IPS DF 6.9 (cell line): Measurements from ENCODE around the gene NDUFS8.
"Not testable (repeated sequence)": the region's sequence is repeated elsewhere in the genome, so short reads cannot be mapped to it uniquely, and the experiment has no call there.

Experiments used
- DNase-seq: peaks from one replicate; pipeline ENCODE4 v3.0.0-alpha.2; 2013; ENCODE audit warnings: low read depth, low spot score
- H3K27ac ChIP-seq: one replicate; pipeline ENCODE4 v1.5.1; 2013; ENCODE audit warnings: low read length, control low read depth
- H3K27me3 ChIP-seq: 2 replicates; pipeline ENCODE4 v1.6.1; 2013; ENCODE audit warnings: mild to moderate bottlenecking, low read length; ENCODE audit not compliant: control insufficient read depth, insufficient read depth
- H3K36me3 ChIP-seq: 2 replicates; pipeline ENCODE4 v1.6.1; 2013; ENCODE audit warnings: low read length; ENCODE audit not compliant: control insufficient read depth, insufficient read depth
- H3K4me1 ChIP-seq: 2 replicates; pipeline ENCODE4 v1.6.1; 2013; ENCODE audit warnings: low read length; ENCODE audit not compliant: control insufficient read depth, insufficient read depth
- H3K4me3 ChIP-seq: 2 replicates; pipeline ENCODE4 v1.5.1; 2013; ENCODE audit warnings: mild to moderate bottlenecking, low read length
- H3K9me3 ChIP-seq: 2 replicates; pipeline ENCODE4 v1.6.1; 2013; ENCODE audit warnings: low read length, inconsistent platforms; ENCODE audit not compliant: control insufficient read depth, insufficient read depth
- WGBS: extraction: QIAGEN DNeasy Blood & Tissue Kit; methylation state at CpG from one replicate; pipeline ENCODE4 v1.1.7; 2013; ENCODE audit warnings: mixed read lengths, missing lambda C conversion rate; ENCODE audit not compliant: insufficient read length, insufficient coverage; 5-methylcytosine and 5-hydroxymethylcytosine counted together

Gene NDUFS8

GRCh38 chr11:67995579-67995978 is 34.9 kb upstream of the NDUFS8 start:
- H3K4me3 ChIP-seq, H3K27me3 ChIP-seq, H3K4me1 ChIP-seq, H3K9me3 ChIP-seq, H3K36me3 ChIP-seq, H3K27ac ChIP-seq, DNase-seq: not testable (repeated sequence)
- no CpG with 5 or more reads among the region's 14 CpGs for WGBS

DNA sequence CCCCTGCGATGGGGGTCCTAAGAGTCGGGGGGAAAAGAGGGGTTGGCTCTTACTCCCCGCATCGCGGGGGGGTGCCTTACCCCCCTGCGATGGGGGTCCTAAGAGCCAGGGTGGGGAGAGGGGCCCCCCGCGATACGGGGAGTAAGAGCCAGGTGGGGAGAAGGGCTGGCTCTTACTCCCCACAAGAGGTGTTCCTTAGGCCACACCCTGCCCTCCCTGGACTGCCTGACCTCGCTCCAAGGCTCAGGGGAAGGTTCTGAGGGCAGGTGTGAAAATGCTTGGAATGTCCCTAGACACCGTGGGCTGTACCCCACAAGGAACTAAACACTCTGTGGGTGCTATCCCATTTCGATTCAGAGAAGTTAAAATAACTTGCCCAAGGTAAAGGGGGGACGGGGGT is 34.4 kb upstream of the NDUFS8 start:
- DNase-seq: no peak
- H3K27ac ChIP-seq: no peak overlapping the region
- no peak overlapping the region for H3K4me3 ChIP-seq
- H3K9me3 ChIP-seq: no peaks in the 10 kb centered on the region
- H3K27me3 ChIP-seq: no peaks in the 10 kb centered on the region
- no peaks in the 10 kb centered on the region; the same call in 1 of the 2 replicates for H3K36me3 ChIP-seq
- H3K4me1 ChIP-seq: peaks cover 6% of the 10 kb centered on the region
- no CpG with 5 or more reads among the region's 13 CpGs for WGBS

- no CpG with 5 or more reads among the region's 41 CpGs for WGBS
- Histone ChIP-seq H3K27ac (no peak overlapping the region), H3K27me3 (no peaks in the 10 kb centered on the region), H3K4me1 (peaks cover 6% of the 10 kb centered on the region), H3K4me3 (peak overlapping the region; percentile 52; the same call in 1 of the 2 replicates), H3K36me3 (no peaks in the 10 kb centered on the region; the same call in 1 of the 2 replicates), H3K9me3 (no peaks in the 10 kb centered on the region)
- no peak for DNase-seq
These were observed 33.6 kb upstream of the NDUFS8 start for GRCh38 chr11:67996622-67997474.

DNA sequence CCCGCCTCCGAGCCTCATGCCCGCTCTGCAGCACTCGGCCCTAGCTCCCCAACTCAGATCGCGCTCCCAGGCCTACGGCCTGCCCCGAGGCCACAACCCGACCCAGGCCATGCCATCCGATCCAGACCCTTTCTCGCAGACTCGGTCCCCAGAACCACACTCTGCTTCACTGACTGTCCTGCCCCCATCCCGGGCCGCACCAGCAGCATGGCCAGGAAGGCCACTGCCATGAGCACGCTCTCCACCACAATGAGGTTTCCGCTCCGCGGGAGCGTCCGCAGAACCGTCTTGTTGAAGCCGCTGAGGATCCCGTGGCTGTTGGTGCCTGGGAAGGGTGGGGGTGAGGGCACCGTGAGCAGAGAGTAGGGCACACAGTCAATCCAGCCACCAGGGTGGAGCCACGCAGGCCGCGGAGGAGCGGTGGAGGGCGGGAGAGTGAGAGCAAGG is 33.0 kb upstream of the NDUFS8 start:
- no peak for DNase-seq
- Histone ChIP-seq H3K4me3 (no peak overlapping the region), H3K4me1 (peaks cover 6% of the 10 kb centered on the region), H3K36me3 (no peaks in the 10 kb centered on the region; the same call in 1 of the 2 replicates), H3K27ac (no peak overlapping the region), H3K9me3 (no peaks in the 10 kb centered on the region), H3K27me3 (no peaks in the 10 kb centered on the region)
- WGBS: no CpG with 5 or more reads among the region's 29 CpGs

DNA sequence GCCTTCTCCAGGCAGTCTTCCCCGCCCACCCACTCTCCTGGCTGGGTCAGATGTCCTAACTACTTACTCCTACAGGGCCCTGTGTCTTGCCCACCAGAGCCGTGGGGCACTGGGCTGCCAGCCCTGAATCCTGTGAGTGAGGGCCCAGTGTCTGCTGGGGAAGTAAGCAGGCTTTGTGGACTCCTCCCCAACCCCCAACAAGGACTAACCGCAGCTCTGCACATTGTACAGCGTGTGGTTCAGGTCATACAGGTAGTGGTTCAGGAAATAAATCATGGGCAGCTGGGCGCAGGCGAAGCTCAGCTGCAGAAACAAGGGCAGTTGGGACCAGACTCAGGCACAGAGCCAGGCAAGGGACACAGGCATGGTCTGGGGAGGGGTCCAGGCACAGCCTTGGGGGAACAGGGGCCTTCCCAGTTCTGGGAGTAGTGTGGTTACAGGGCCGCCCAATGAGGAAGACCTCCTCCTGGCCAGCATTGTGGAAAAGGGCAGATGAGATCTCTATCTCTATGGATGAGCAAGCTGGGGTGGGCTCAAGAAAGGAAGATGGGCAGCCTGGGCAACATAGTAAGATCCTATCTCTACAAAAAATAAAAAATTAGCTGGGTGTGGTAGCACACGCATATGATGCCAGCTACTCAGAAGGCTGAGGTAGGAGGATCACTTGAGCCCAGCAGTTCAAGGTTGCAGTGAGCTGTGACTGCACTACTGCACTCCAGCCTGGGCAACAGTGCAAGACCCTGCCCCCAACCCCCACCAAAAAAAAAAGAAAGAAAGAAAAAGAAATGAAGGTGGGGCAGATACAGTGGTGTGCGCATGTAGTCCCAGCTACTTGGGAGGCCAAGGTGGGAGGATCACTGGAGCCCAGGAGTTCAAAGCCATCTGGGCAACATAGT is 32.1 kb upstream of the NDUFS8 start:
- DNase-seq: no peak
- Histone ChIP-seq H3K36me3 (no peaks in the 10 kb centered on the region; the same call in 1 of the 2 replicates), H3K4me3 (no peak overlapping the region), H3K4me1 (peaks cover 8% of the 10 kb centered on the region), H3K9me3 (no peaks in the 10 kb centered on the region), H3K27me3 (no peaks in the 10 kb centered on the region), H3K27ac (no peak overlapping the region)
- WGBS: no CpG with 5 or more reads among the region's 9 CpGs

DNA sequence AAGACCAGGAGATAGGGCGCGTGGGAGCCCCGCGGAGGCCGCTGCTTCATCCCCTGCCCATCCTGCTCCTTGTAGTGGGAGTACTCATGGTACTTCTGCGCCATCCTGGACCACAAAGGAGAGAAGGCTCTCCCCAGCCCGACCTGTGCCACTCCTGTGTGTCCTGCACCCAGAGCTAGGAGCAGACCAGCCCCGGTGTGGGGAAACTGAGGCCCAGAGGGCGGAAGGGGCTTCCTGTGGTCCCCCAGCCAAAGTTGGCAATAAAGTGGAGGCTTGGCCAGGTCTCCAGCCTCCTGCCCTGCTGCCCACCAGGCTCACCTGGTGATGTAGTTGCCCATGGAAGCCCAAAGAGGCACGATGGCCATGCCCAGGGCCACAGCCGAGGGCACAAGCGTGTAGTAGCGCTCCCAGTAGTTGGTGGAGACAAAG is 31.3 kb upstream of the NDUFS8 start:
- H3K27me3 ChIP-seq: no peaks in the 10 kb centered on the region
- WGBS: no CpG with 5 or more reads among the region's 13 CpGs
- H3K27ac ChIP-seq: no peak overlapping the region
- H3K9me3 ChIP-seq: no peaks in the 10 kb centered on the region
- no peaks in the 10 kb centered on the region; the same call in 1 of the 2 replicates for H3K36me3 ChIP-seq
- H3K4me3 ChIP-seq: no peak overlapping the region
- H3K4me1 ChIP-seq: peaks cover 8% of the 10 kb centered on the region
- no peak for DNase-seq

- no peaks in the 10 kb centered on the region; the same call in 1 of the 2 replicates for H3K36me3 ChIP-seq
- H3K9me3 ChIP-seq: no peaks in the 10 kb centered on the region
- H3K4me3 ChIP-seq: no peak overlapping the region
- no CpG with 5 or more reads among the region's 5 CpGs for WGBS
- DNase-seq: no peak
- H3K4me1 ChIP-seq: peaks cover 11% of the 10 kb centered on the region
- no peaks in the 10 kb centered on the region for H3K27me3 ChIP-seq
- no peak overlapping the region for H3K27ac ChIP-seq
These were observed 30.8 kb upstream of the NDUFS8 start for GRCh38 chr11:67999704-68000103.

DNA sequence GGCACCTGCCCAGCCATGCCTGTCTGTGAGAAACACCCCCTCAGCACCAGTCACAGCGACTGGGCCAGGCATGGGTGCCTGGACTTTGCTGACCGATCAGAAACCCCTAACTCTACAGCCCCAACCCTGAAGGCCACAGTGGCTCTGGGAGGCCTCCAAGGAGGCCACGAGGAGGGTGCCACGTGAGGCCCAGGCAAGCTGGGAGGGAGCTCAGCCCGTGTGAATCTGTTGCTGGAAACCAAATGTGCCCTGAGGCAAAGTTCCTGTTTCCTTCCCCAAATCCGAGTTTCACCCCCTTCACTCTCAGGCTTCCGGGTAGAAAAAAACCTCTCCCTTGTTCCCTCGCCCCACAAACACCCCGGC is 27.9 kb upstream of the NDUFS8 start:
- Histone ChIP-seq H3K27ac (no peak overlapping the region), H3K27me3 (no peaks in the 10 kb centered on the region), H3K9me3 (no peaks in the 10 kb centered on the region), H3K4me1 (peaks cover 6% of the 10 kb centered on the region), H3K4me3 (no peak overlapping the region), H3K36me3 (no peaks in the 10 kb centered on the region; the same call in 1 of the 2 replicates)
- DNase-seq: no peak
- WGBS: no CpG with 5 or more reads among the region's 9 CpGs

DNA sequence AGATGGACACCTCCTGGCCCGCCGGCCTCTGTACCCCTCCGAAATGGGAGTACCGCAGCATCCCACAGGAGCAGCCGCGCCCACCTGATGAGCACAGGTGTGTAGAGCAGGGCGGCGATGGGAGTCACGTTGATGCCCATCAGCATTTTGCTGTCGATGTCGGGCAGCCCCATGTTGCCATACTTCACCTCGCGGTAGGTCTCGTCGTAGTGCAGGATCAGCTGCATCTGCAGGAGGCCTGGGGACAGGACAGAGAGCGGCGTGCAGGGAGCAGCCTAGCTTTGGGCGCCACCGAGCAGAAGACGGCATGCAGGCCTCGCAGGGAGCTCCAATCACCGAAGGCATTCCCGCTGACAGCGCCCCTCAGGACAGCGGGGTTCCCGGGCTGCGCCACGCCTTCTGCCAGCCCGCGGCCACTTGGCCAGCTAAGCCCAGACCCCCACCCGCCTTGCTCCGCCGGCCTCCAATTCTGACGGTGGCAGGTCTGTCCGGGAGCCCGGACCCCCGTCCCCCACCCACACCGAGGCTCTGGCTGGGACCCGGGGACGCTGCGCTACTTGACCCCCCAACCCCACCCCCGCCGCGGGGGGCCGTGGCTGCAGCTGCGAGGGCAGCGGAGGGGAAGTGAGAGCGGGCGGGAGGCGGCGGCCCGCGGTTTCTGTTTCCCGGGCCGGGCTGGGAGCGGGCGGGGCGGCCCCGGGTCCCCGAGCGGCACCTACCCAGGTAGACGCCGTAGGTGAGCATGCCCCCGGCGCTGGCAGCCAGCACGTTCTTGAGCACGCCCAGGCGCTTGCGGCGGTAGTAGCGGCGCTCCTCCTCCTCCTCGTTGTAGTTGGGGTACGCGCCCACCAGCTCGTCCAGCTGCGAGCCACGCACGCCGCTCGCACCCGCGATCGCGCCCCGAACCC is 27.3 kb upstream of the NDUFS8 start:
- WGBS: no CpG with 5 or more reads among the region's 86 CpGs

More for the DNA sequence above, 27.3 kb upstream of the NDUFS8 start:
- DNase-seq: no peak
- H3K9me3 ChIP-seq: no peaks in the 10 kb centered on the region
- H3K27me3 ChIP-seq: no peaks in the 10 kb centered on the region
- no peaks in the 10 kb centered on the region for H3K36me3 ChIP-seq
- peaks cover 5% of the 10 kb centered on the region for H3K4me1 ChIP-seq
- H3K27ac ChIP-seq: no peak overlapping the region
- peak overlapping the region; percentile 57; the same call in 1 of the 2 replicates for H3K4me3 ChIP-seq
